Suprapubic skin (tissue), 4 donors: Measurements from ENCODE around the gene SDCBP2. TPM values are rescaled to one million over a fixed set of nuclear protein-coding genes. Genes with fewer than 3 reads are reported as not detected.

Experiments used
- DNase-seq, 2 donors: peaks; one replicate each; pipeline ENCODE4 v3.0.0-alpha.2; 2019; ENCODE audit warnings: low spot score in 2 of 2
- H3K27ac ChIP-seq: fragments of 200-600 bp; sonication (generic); one replicate; pipeline ENCODE4 v1.5.1; 2019
- H3K27me3 ChIP-seq: fragments of 200-600 bp; sonication (generic); one replicate; pipeline ENCODE4 v1.5.1; 2019
- H3K36me3 ChIP-seq: fragments of 200-600 bp; sonication (generic); one replicate; pipeline ENCODE4 v1.5.1; 2019
- H3K4me1 ChIP-seq: fragments of 200-600 bp; sonication (generic); one replicate; pipeline ENCODE4 v1.5.1; 2019
- H3K4me3 ChIP-seq: fragments of 200-600 bp; sonication (generic); one replicate; pipeline ENCODE4 v1.5.1; 2019; ENCODE audit warnings: mild to moderate bottlenecking
- H3K9me3 ChIP-seq: fragments of 200-600 bp; sonication (generic); one replicate; pipeline ENCODE4 v1.5.1; 2019
- CTCF ChIP-seq, 2 donors: fragments of 200-600 bp in 1 of 2; fragments of 450-650 bp in 1 of 2; sonication (generic) in 1 of 2; IDR thresholded peaks; one replicate each; pipeline ENCODE4 v1.5.1; 2016 to 2019; ENCODE audit warnings: antibody characterized with exemption in 2 of 2, mild to moderate bottlenecking in 1 of 2, moderate library complexity in 1 of 2
- EP300 ChIP-seq: sonication (generic); formaldehyde crosslinking; IDR thresholded peaks from one replicate; pipeline ENCODE4 v1.6.1; 2017; ENCODE audit warnings: antibody characterized with exemption
- POLR2A ChIP-seq, 2 donors: fragments of 450-650 bp; IDR thresholded peaks; one replicate each; pipeline ENCODE4 v1.6.1; 2017; ENCODE audit warnings: antibody characterized with exemption in 2 of 2, mild to moderate bottlenecking in 2 of 2, moderate library complexity in 2 of 2
- POLR2AphosphoS5 ChIP-seq, 3 donors: sonication (generic); formaldehyde crosslinking; IDR thresholded peaks; one replicate each; pipeline ENCODE4 v1.6.1; 2017; ENCODE audit warnings: antibody characterized with exemption in 3 of 3
- WGBS: methylation state at CpG from one replicate; pipeline ENCODE4 v1.1.5; 2018; 5-methylcytosine and 5-hydroxymethylcytosine counted together
- total RNA-seq, 4 donors: library from RNA; depleted of rRNA; stranded (reverse); fragments of >200 nt; gene quantifications; one replicate each; pipeline ENCODE4 v1.1.0, GENCODE V29; 2016

SDCBP2 gene
- total RNA-seq, 4 donors from 2014 or later: 74.4 to 143 (median 115) TPM

GRCh38 chr20:1282966-1283365, 46.0 kb downstream of the SDCBP2 start:
- H3K27me3 ChIP-seq: no peaks in the 10 kb centered on the region
- peaks cover 2% of the 10 kb centered on the region for H3K4me1 ChIP-seq
- no peaks in the 10 kb centered on the region for H3K36me3 ChIP-seq
- H3K27ac ChIP-seq: no peak overlapping the region
- WGBS: 68% methylated on average over 3 of the region's 3 CpGs
- peak; percentile 28 to 37 for DNase-seq
- no peak for TF ChIP-seq CTCF (IDR thresholded peaks at IDR 0.05)
- no peak for TF ChIP-seq POLR2A (IDR thresholded peaks at IDR 0.05)
- TF ChIP-seq EP300: no peak
- TF ChIP-seq POLR2AphosphoS5 (IDR thresholded peaks at IDR 0.05): no peak
- no peak overlapping the region for H3K4me3 ChIP-seq
- no peaks in the 10 kb centered on the region for H3K9me3 ChIP-seq

DNA sequence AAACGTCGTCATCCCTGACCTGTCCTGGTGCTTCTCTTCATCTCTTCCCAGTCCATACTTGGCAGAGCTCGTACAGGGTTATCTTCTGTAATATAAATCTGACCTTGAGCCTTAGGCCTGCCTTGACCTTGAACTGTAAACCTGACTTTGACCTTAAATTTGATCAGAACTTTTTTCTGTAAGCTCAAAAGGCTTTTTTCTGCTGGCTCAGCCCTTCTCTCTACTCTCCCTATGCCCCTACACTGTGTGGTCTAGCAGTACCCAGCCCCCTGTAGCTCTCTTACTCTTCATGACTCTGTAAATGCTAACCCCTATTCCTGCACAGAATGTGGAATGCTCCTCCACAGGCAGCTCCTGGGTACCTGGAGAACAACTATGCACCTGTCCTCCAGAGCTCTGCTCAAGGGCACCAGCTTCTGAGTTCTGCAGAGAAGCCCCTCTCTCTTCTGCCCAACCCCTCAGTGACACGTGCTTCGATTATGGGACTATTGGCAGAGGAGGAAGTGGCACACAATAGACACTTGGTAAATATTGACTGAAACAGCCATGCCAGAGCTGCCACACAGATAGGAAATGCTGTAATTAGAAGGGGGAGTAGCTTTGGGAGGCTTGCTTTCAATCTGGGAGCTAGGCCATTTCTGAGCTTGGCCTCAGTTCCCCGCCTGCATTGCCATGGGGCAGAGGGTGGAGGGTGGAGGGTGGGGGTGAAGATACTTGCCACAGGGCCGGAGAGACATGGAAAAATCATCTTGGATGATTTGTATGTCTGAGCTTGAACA, 47.5 kb downstream of the SDCBP2 start:
- TF ChIP-seq CTCF (IDR thresholded peaks at IDR 0.05): no peak
- TF ChIP-seq POLR2A (IDR thresholded peaks at IDR 0.05): no peak
- TF ChIP-seq POLR2AphosphoS5 (IDR thresholded peaks at IDR 0.05): no peak
- TF ChIP-seq EP300: no peak
- H3K27me3 ChIP-seq: no peaks in the 10 kb centered on the region
- peaks cover 2% of the 10 kb centered on the region for H3K4me1 ChIP-seq
- peak; percentile 20 to 41 for DNase-seq
- no peaks in the 10 kb centered on the region for H3K9me3 ChIP-seq
- H3K4me3 ChIP-seq: no peak overlapping the region
- 55% methylated on average over 7 of the region's 7 CpGs for WGBS
- H3K36me3 ChIP-seq: no peaks in the 10 kb centered on the region
- H3K27ac ChIP-seq: no peak overlapping the region

DNA sequence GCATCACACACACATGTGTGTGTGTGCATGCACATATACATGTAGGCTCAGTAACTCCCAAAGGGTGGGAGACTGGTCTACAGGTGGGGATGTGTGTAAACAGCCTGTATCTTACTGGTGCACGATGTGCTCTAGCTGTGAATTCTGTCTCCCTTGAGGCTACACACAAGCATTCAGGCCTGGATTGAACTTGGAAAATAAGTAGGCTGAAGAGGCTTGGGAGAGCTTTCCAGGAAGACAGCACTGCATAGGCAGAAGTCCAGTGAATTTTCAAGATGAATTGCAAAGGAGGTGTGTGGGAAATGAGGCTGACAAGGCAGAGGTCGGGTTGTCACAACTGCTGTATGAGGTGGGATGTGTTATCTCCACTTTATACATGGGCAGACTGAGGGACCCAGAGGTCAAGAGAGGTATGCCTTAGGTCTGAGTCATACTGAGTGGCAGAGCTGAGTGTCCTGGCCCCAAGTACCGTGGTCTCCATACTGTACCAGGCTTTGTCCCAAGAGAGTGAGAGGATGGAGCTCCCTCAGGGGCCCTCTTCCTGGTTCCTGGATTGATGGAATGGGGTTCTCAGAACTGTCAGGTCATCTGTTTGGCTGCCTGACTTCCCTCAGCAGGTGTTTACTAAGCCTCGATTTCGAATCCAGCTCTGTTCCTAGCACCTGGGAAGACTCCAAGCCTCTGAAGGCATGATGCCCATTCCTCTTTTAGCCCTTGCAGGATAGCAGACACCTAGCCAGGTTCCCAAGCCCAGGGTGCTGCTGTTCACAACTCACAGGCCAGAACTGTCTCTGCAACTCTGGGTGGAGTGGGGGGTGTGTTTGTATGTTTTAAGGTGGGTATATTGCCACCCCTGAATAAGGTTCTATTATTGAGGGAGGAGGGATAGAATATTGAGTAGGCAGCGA, 48.5 kb downstream of the SDCBP2 start:
- H3K27ac ChIP-seq: no peak overlapping the region
- H3K4me3 ChIP-seq: no peak overlapping the region
- DNase-seq: peak; percentile 15 to 34
- H3K9me3 ChIP-seq: no peaks in the 10 kb centered on the region
- no peaks in the 10 kb centered on the region for H3K27me3 ChIP-seq
- 76% methylated on average over 4 of the region's 6 CpGs for WGBS
- H3K4me1 ChIP-seq: peaks cover 2% of the 10 kb centered on the region
- no peak for TF ChIP-seq EP300
- TF ChIP-seq CTCF (IDR thresholded peaks at IDR 0.05): no peak
- TF ChIP-seq POLR2A (IDR thresholded peaks at IDR 0.05): no peak
- TF ChIP-seq POLR2AphosphoS5 (IDR thresholded peaks at IDR 0.05): no peak
- H3K36me3 ChIP-seq: no peaks in the 10 kb centered on the region

DNA sequence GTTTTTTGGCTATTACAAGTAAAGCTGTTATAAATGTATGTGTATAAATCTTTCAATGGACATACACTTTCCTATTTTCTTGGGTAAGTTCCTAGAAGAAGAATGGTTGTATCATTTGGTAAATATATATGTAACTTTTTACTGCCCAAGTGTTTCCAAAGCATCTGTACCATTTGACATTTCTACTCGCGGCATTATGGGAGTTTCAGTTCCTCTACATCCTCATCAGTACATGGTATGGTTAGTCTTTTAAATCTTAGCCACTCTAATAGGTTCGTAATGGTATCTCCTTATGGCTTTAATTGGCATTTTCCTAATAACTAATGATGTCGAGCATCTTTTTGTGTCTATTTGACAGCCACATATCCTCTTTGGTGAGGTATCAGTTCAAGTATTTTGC, 49.9 kb downstream of the SDCBP2 start:
- Histone ChIP-seq H3K27me3 (no peaks in the 10 kb centered on the region), H3K4me1 (peaks cover 2% of the 10 kb centered on the region), H3K27ac (no peak overlapping the region), H3K9me3 (no peaks in the 10 kb centered on the region), H3K36me3 (no peaks in the 10 kb centered on the region), H3K4me3 (no peak overlapping the region)
- TF ChIP-seq POLR2AphosphoS5 (IDR thresholded peaks at IDR 0.05) (no peak), EP300 (no peak), CTCF (IDR thresholded peaks at IDR 0.05) (no peak), POLR2A (IDR thresholded peaks at IDR 0.05) (no peak)
- no peak for DNase-seq
- 89% methylated on average over 4 of the region's 4 CpGs for WGBS
